Activated T-cell treated with anti-CD3 and anti-CD28 coated beads, Interleukin-2, amount 50 U/mL, for 4 hours (primary cell): ENCODE data around the gene ESYT1. TPM values are rescaled to one million over a fixed set of nuclear protein-coding genes. Genes with fewer than 3 reads are reported as not detected.

ENCODE experiments used
- ATAC-seq, 2 donors: fragments of 200-7000 bp; cut with Tn5 transposase; one replicate each; pipeline ENCODE4 v1.10.0; 2021
- DNase-seq: peaks from one replicate; pipeline ENCODE4 v3.0.0-alpha.2; 2020
- H3K27me3 Mint-ChIP-seq: one replicate; pipeline ENCODE4 v1.8.0; 2021; ENCODE audit warnings: low read depth, mixed read lengths
- H3K36me3 Mint-ChIP-seq: one replicate; pipeline ENCODE4 v1.8.0; 2022; ENCODE audit warnings: mixed read lengths; ENCODE audit not compliant: insufficient read depth
- H3K4me1 Mint-ChIP-seq: one replicate; pipeline ENCODE4 v1.8.0; 2021; ENCODE audit warnings: low read depth, mixed read lengths
- H3K4me3 Mint-ChIP-seq: one replicate; pipeline ENCODE4 v1.8.0; 2021; ENCODE audit warnings: mild to moderate bottlenecking, moderate library complexity, mixed read lengths
- H3K9me3 Mint-ChIP-seq: one replicate; pipeline ENCODE4 v1.8.0; 2021; ENCODE audit warnings: mixed read lengths
- total RNA-seq, 3 donors: library from RNA; stranded (reverse); gene quantifications; one replicate each; pipeline ENCODE4 v1.2.1, GENCODE V29; 2021

ESYT1 gene
- total RNA-seq, 3 donors from 2014 or later = 95.9 to 113 (median 106) TPM

- peak; percentile 31 to 54 for ATAC-seq
- Mint-ChIP-seq H3K4me3 (peak overlapping the region; percentile 97), H3K4me1 (peaks cover 41% of the 10 kb centered on the region), H3K27me3 (peaks cover 2% of the 10 kb centered on the region), H3K9me3 (no peaks in the 10 kb centered on the region), H3K36me3 (peaks cover 8% of the 10 kb centered on the region)
- peak; percentile 77 for DNase-seq
Observed at GRCh38 chr12:56189918-56190694, 62.0 kb downstream of the ESYT1 start.

GRCh38 chr12:56190695-56191155 lies 62.7 kb downstream of the ESYT1 start:
- DNase-seq (no peak), ATAC-seq (no peak)
- Mint-ChIP-seq H3K9me3 (no peaks in the 10 kb centered on the region), H3K27me3 (peaks cover 2% of the 10 kb centered on the region), H3K4me1 (peaks cover 41% of the 10 kb centered on the region), H3K4me3 (peak overlapping the region; percentile 97), H3K36me3 (peaks cover 7% of the 10 kb centered on the region)

GRCh38 chr12:56192582-56192981 lies 64.5 kb downstream of the ESYT1 start:
- no peak for DNase-seq
- H3K36me3 Mint-ChIP-seq = no peaks in the 10 kb centered on the region
- no peak for ATAC-seq
- H3K4me1 Mint-ChIP-seq = peaks cover 32% of the 10 kb centered on the region
- H3K27me3 Mint-ChIP-seq = peaks cover 2% of the 10 kb centered on the region
- H3K9me3 Mint-ChIP-seq = no peaks in the 10 kb centered on the region
- H3K4me3 Mint-ChIP-seq = no peak overlapping the region

- Mint-ChIP-seq H3K9me3 (no peaks in the 10 kb centered on the region), H3K27me3 (peaks cover 2% of the 10 kb centered on the region), H3K4me1 (peaks cover 27% of the 10 kb centered on the region), H3K36me3 (no peaks in the 10 kb centered on the region), H3K4me3 (no peak overlapping the region)
- peak; percentile 66 for DNase-seq
- ATAC-seq = no peak
Observed at GRCh38 chr12:56193025-56193578, 65.0 kb downstream of the ESYT1 start.

Other genes with a start within 250 kb of the ESYT1 start
- 10 to 100 TPM; 24.9 to 30.0 (median 28.4) TPM for gene PYM1, start 200.4 kb upstream of the ESYT1 start, total RNA-seq
- 100 to 1,000 TPM; 132 to 164 (median 153) TPM for gene DGKA, start 197.1 kb upstream of the ESYT1 start, total RNA-seq
- under 1 TPM in 2 of 3 donors, not detected in 1; 0.13 to 0.41 TPM for gene PMEL, start 162.2 kb upstream of the ESYT1 start, total RNA-seq
- gene CDK2, start 161.4 kb upstream of the ESYT1 start, total RNA-seq = 10 to 100 TPM; 65.4 to 80.1 (median 74.1) TPM
- gene RAB5B, start 154.2 kb upstream of the ESYT1 start, total RNA-seq = 10 to 100 TPM; 18.5 to 27.5 (median 22.6) TPM
- 1 to 10 TPM in 2 of 3 donors, under 1 TPM in 1; 0.68 to 1.3 (median 1.2) TPM for gene SUOX, start 131.0 kb upstream of the ESYT1 start, total RNA-seq
- gene IKZF4, start 107.2 kb upstream of the ESYT1 start, total RNA-seq = 10 to 100 TPM in 2 of 3 donors, 1 to 10 TPM in 1; 9.4 to 14.6 (median 10.5) TPM
- gene RPS26, start 86.3 kb upstream of the ESYT1 start, total RNA-seq = 100 to 1,000 TPM in 2 of 3 donors, 10 to 100 TPM in 1; 73.1 to 118 (median 110) TPM
- 1 to 10 TPM in 1 of 3 donors, under 1 TPM in 2; 0.48 to 1.6 (median 0.63) TPM for gene ERBB3, start 48.1 kb upstream of the ESYT1 start, total RNA-seq
- 100 to 1,000 TPM; 538 to 590 (median 573) TPM for gene PA2G4, start 23.7 kb upstream of the ESYT1 start, total RNA-seq
- gene RPL41, start 11.6 kb upstream of the ESYT1 start, total RNA-seq = 1,000 to 10,000 TPM; 3,827 to 4,080 (median 3,837) TPM
- 1 to 10 TPM; 7.4 to 8.3 (median 8.2) TPM for gene ZC3H10, start 10.0 kb upstream of the ESYT1 start, total RNA-seq
- gene MYL6B, start 24.3 kb downstream of the ESYT1 start, total RNA-seq = 10 to 100 TPM; 30.3 to 34.5 (median 30.8) TPM
- gene MYL6, start 30.1 kb downstream of the ESYT1 start, total RNA-seq = 100 to 1,000 TPM; 684 to 725 (median 686) TPM
- gene SMARCC2, start 61.2 kb downstream of the ESYT1 start, total RNA-seq = 10 to 100 TPM; 85.7 to 92.9 (median 86.4) TPM
- 10 to 100 TPM; 39.3 to 45.6 (median 40.1) TPM for gene RNF41, start 93.7 kb downstream of the ESYT1 start, total RNA-seq
- gene NABP2, start 96.1 kb downstream of the ESYT1 start, total RNA-seq = 100 to 1,000 TPM in 1 of 3 donors, 10 to 100 TPM in 2; 92.7 to 103 (median 98.9) TPM
- under 1 TPM; 0.53 to 0.84 (median 0.79) TPM for gene SLC39A5, start 101.8 kb downstream of the ESYT1 start, total RNA-seq
- gene ANKRD52, start 130.1 kb downstream of the ESYT1 start, total RNA-seq = 10 to 100 TPM; 60.8 to 70.3 (median 67.5) TPM
- gene COQ10A, start 138.7 kb downstream of the ESYT1 start, total RNA-seq = 10 to 100 TPM; 11.1 to 13.7 (median 11.5) TPM
- 100 to 1,000 TPM; 344 to 373 (median 354) TPM for gene CS, start 172.1 kb downstream of the ESYT1 start, total RNA-seq
- gene CNPY2, start 187.7 kb downstream of the ESYT1 start, total RNA-seq = 100 to 1,000 TPM; 162 to 178 (median 174) TPM
- 10 to 100 TPM; 16.4 to 20.3 (median 17.3) TPM for gene PAN2, start 205.7 kb downstream of the ESYT1 start, total RNA-seq
- 10 to 100 TPM; 19.8 to 35.1 (median 26.4) TPM for gene IL23A, start 210.6 kb downstream of the ESYT1 start, total RNA-seq
- gene STAT2, start 231.8 kb downstream of the ESYT1 start, total RNA-seq = 10 to 100 TPM; 35.8 to 55.5 (median 50.4) TPM
- gene APOF, start 234.6 kb downstream of the ESYT1 start, total RNA-seq = under 1 TPM in 1 of 3 donors, not detected in 2; 0.16 TPM